ENCODE measurements around the gene GNAQ.

The GNAQ gene

GRCh38 chr9:77974434-77974833 lies 57.2 kb downstream of the GNAQ start:
- DNase-seq (ENCODE audit: low read depth) = no peak

GRCh38 chr9:77969083-77969482 lies 62.5 kb downstream of the GNAQ start:
- no peak for DNase-seq (ENCODE audit: low read depth)

GRCh38 chr9:77968506-77968905 lies 63.1 kb downstream of the GNAQ start:
- DNase-seq (ENCODE audit: low read depth) = no peak

- no peak for DNase-seq (ENCODE audit: low read depth)
Observed at GRCh38 chr9:77966718-77967117, 64.9 kb downstream of the GNAQ start.

GRCh38 chr9:77965445-77966123 lies 66.0 kb downstream of the GNAQ start:
- no peak for DNase-seq (ENCODE audit: low read depth)

- DNase-seq (ENCODE audit: low read depth) = no peak
Observed at GRCh38 chr9:77964258-77964657, 67.4 kb downstream of the GNAQ start.

- DNase-seq (ENCODE audit: low read depth) = peak; percentile 54
Observed at GRCh38 chr9:77961541-77961940, 70.1 kb downstream of the GNAQ start.

GRCh38 chr9:77960356-77961153 lies 71.1 kb downstream of the GNAQ start:
- no peak for DNase-seq (ENCODE audit: low read depth)

GRCh38 chr9:77959803-77960202 lies 71.8 kb downstream of the GNAQ start:
- DNase-seq (ENCODE audit: low read depth) = no peak

GRCh38 chr9:77957652-77958051 lies 74.0 kb downstream of the GNAQ start:
- DNase-seq (ENCODE audit: low read depth) = no peak

- no peak for DNase-seq (ENCODE audit: low read depth)
Observed at GRCh38 chr9:77956555-77956954, 75.1 kb downstream of the GNAQ start.

- no peak for DNase-seq (ENCODE audit: low read depth)
Observed at GRCh38 chr9:77954666-77955015, 77.0 kb downstream of the GNAQ start.

GRCh38 chr9:77954013-77954665 lies 77.5 kb downstream of the GNAQ start:
- no peak for DNase-seq (ENCODE audit: low read depth)

GRCh38 chr9:77953590-77953989 lies 78.0 kb downstream of the GNAQ start:
- peak; percentile 46 for DNase-seq (ENCODE audit: low read depth)

- peak; percentile 58 for DNase-seq (ENCODE audit: low read depth)
Observed at GRCh38 chr9:77952635-77953328, 78.8 kb downstream of the GNAQ start.

- no peak for DNase-seq (ENCODE audit: low read depth)
Observed at GRCh38 chr9:77951369-77951768, 80.2 kb downstream of the GNAQ start.

GRCh38 chr9:77949751-77950436 lies 81.7 kb downstream of the GNAQ start:
- no peak for DNase-seq (ENCODE audit: low read depth)

GRCh38 chr9:77947651-77948050 lies 84.0 kb downstream of the GNAQ start:
- DNase-seq (ENCODE audit: low read depth) = no peak

- DNase-seq (ENCODE audit: low read depth) = peak; percentile 23
Observed at GRCh38 chr9:77946969-77947620, 84.5 kb downstream of the GNAQ start.

GRCh38 chr9:77946296-77946695 lies 85.3 kb downstream of the GNAQ start:
- DNase-seq (ENCODE audit: low read depth) = no peak

GRCh38 chr9:77945798-77946197 lies 85.8 kb downstream of the GNAQ start:
- DNase-seq (ENCODE audit: low read depth) = peak; percentile 71
